SH-SY5Y (cell line): ENCODE measurements around the gene VIPAS39.

Experiments used
- GATA2 ChIP-seq: IDR thresholded peaks from 2 replicates; pipeline ENCODE4 v1.6.1; 2011; ENCODE audit warnings: mild to moderate bottlenecking, low read depth, low read length
- GATA3 ChIP-seq: IDR thresholded peaks from 2 replicates; pipeline ENCODE4 v1.6.1; 2011; ENCODE audit warnings: low read depth, mild to moderate bottlenecking, low read length, moderate library complexity

DNA sequence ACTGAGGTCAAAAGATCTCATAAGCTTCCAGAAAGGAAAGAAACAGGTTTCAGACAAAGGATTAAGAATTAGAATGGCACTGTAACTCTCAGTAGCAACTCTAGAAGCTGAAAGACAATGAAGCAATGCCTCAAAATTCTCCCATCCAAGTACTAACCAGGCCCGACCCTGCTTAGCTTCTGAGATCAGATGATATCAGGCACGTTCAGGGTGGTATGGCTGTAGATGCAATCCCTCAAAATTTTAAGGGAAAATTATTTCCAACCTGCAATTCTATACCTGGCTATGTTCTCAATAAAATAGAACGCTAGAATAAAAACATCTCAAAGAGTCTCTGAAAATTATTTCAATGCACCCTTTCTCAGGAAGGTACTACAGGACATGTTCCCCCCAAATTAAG, 53.6 kb downstream of the VIPAS39 start:
- TF ChIP-seq GATA2 = no peak
- TF ChIP-seq GATA3 = no peak
